ENCODE measurements around the gene NOL4L. TPM values are rescaled to one million over a fixed set of nuclear protein-coding genes. Genes with fewer than 3 reads are reported as not detected.

NOL4L gene
- total RNA-seq, 1 donor from 2014 or later = 13.2 TPM

DNA sequence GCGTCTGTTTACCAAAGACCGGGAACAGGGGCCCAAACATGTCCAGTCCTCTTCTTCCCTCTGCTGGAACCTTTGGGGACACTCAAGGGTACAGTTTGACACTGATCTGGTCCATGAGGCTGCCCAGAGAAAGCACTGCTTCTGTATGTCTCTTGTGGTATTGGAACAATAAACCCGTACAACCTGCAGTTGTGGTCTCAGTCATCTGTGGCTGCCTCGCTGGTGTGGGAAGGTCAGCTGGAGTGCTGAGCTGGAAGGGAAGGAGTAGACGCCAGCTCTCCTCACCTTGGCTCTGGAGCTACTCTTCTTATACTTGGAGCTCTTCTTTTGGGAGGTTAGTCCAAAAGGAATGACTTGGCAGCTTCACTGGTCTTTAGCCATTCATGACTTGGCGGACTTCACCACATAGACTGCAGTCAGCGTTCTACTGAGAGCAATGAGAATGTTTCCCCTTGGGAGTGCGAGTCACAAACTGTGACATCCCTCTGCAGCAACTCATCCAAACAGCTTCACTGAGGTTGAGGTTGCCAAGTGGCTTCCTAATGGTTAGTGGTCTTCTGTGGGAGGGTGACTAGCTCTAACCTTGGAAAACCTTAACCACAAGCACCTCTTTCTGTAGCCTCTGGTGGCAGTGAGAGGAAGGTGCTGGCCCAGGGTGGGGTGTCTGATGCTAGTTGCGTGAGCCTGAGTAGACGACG lies 145.9 kb downstream of the NOL4L start:
- Mint-ChIP-seq H3K27me3 (ENCODE audit: low read depth) (no peaks in the 10 kb centered on the region), H3K4me3 (ENCODE audit: low read depth) (no peak overlapping the region), H3K4me1 (ENCODE audit: low read depth) (peaks cover 9% of the 10 kb centered on the region), H3K36me3 (ENCODE audit: low read depth) (peaks cover 67% of the 10 kb centered on the region), H3K27ac (peak overlapping the region; percentile 16), H3K9me3 (no peaks in the 10 kb centered on the region)
- intact Hi-C loops (cut with micrococcal nuclease) = no loop called here
- no peak for DNase-seq (ENCODE audit: low spot score)

DNA sequence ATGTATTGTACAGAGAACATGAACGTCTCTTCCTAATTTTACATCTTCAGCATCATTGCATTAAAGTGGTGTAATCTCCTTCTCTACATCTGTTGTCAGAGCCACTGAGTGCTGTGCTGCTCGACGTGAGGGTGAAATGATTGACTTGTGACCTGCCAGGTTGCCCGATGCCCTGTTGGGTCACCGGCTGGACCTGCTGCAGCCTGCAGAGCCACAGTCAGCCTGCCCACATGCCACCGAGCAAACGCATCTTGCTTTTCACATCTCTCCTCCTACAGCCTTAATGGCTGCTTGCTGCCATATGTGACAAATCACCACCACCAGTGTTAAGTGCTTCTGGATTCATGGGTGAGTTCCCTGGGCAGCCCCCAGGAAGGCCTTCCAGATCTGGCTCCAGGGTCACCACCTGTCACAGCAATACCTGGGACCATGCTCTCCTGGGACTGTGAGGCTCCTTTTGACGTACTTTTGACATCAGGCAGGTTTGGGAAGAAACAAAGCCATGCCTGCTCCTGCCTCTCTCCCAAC lies 146.7 kb downstream of the NOL4L start:
- DNase-seq (ENCODE audit: low spot score) = no peak
- H3K36me3 Mint-ChIP-seq (ENCODE audit: low read depth) = peaks cover 69% of the 10 kb centered on the region

DNA sequence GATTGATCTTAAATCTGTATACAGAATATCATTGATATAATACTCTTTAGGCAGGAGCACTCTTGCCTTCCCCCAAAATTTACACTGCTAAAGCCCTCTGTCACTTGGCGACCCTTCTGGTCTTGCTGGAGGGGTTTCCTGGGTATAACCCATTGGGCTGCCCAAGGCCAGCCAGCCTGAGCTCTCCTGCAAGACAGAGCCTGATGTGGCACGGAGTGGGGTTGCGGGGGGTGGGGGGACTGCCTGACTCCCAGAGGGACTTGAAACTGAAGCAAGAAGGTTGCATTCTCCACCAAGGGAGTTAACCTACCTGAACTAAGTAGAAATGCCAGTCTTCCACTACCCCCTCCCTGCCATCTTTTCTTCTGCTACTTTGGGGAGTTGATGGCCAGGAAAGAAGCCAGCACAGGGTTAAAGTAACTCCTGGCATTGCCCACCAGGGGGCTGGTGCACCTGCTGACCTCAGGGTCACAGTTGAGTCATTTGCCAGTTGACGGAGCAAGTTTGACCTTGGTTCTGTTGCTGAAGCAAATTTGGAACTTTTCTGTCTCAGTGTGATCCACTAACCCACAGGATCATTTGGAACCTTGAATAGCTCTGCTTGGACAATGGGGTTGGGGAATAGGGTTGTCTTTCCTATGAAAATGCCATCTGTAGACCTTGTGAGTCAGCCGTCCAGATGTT lies 147.6 kb downstream of the NOL4L start:
- no peak for DNase-seq (ENCODE audit: low spot score)
- intact Hi-C loops (cut with micrococcal nuclease) = no loop called here
- peaks cover 73% of the 10 kb centered on the region for H3K36me3 Mint-ChIP-seq (ENCODE audit: low read depth)
- H3K4me1 Mint-ChIP-seq (ENCODE audit: low read depth) = peaks cover 9% of the 10 kb centered on the region
- H3K27me3 Mint-ChIP-seq (ENCODE audit: low read depth) = no peaks in the 10 kb centered on the region
- H3K9me3 Mint-ChIP-seq = no peaks in the 10 kb centered on the region
- H3K27ac Mint-ChIP-seq = no peak overlapping the region
- H3K4me3 Mint-ChIP-seq (ENCODE audit: low read depth) = no peak overlapping the region

More for the DNA sequence above, 146.7 kb downstream of the NOL4L start:
- no peak overlapping the region for H3K27ac Mint-ChIP-seq
- no peaks in the 10 kb centered on the region for H3K9me3 Mint-ChIP-seq
- H3K4me3 Mint-ChIP-seq (ENCODE audit: low read depth) = no peak overlapping the region
- intact Hi-C loops (cut with micrococcal nuclease) = no loop called here
- H3K4me1 Mint-ChIP-seq (ENCODE audit: low read depth) = peaks cover 9% of the 10 kb centered on the region
- H3K27me3 Mint-ChIP-seq (ENCODE audit: low read depth) = no peaks in the 10 kb centered on the region

DNA sequence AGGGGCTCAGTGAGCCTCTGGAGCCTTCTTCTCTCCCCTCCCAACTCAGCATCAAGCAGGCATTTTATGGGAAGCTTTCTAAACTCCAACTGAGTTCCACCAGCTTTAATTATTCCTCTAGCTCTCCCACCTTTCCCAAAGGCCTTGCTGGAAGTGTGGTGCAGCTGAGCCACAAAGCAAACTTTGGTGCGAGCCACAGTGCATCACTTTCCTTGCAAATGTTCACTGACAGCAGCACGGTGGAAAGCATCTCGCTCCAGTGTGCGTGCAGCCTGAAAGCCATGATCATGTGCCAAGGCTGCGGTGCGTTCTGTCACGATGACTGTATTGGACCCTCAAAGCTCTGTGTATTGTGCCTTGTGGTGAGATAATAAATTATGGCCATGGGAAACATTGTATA lies 148.2 kb downstream of the NOL4L start:
- H3K4me1 Mint-ChIP-seq (ENCODE audit: low read depth) = peaks cover 9% of the 10 kb centered on the region
- no peak overlapping the region for H3K27ac Mint-ChIP-seq
- H3K4me3 Mint-ChIP-seq (ENCODE audit: low read depth) = no peak overlapping the region
- peaks cover 76% of the 10 kb centered on the region for H3K36me3 Mint-ChIP-seq (ENCODE audit: low read depth)
- intact Hi-C loops (cut with micrococcal nuclease) = no loop called here
- H3K27me3 Mint-ChIP-seq (ENCODE audit: low read depth) = no peaks in the 10 kb centered on the region
- no peaks in the 10 kb centered on the region for H3K9me3 Mint-ChIP-seq
- DNase-seq (ENCODE audit: low spot score) = no peak

DNA sequence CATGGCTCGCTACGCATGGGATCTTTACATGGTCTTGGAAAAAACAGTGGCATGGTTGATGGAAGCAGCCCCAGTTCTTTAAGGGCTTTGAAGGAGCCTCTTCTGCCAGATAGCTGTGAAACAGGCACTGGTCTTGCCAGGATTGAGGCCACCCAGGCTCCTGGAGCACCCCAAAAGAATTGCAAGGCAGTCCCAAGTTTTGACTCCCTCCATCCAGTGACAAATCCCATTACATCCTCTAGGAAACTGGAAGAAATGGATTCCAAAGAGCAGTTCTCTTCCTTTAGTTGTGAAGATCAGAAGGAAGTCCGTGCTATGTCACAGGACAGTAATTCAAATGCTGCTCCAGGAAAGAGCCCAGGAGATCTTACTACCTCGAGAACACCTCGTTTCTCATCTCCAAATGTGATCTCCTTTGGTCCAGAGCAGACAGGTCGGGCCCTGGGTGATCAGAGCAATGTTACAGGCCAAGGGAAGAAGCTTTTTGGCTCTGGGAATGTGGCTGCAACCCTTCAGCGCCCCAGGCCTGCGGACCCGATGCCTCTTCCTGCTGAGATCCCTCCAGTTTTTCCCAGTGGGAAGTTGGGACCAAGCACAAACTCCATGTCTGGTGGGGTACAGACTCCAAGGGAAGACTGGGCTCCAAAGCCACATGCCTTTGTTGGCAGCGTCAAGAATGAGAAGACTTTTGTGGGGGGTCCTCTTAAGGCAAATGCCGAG lies 148.8 kb downstream of the NOL4L start:
- no peak for DNase-seq (ENCODE audit: low spot score)
- Mint-ChIP-seq H3K4me3 (ENCODE audit: low read depth) (no peak overlapping the region), H3K27me3 (ENCODE audit: low read depth) (no peaks in the 10 kb centered on the region), H3K9me3 (no peaks in the 10 kb centered on the region), H3K36me3 (ENCODE audit: low read depth) (peaks cover 82% of the 10 kb centered on the region), H3K4me1 (ENCODE audit: low read depth) (peaks cover 9% of the 10 kb centered on the region), H3K27ac (no peak overlapping the region)
- intact Hi-C loops (cut with micrococcal nuclease) = no loop called here

DNA sequence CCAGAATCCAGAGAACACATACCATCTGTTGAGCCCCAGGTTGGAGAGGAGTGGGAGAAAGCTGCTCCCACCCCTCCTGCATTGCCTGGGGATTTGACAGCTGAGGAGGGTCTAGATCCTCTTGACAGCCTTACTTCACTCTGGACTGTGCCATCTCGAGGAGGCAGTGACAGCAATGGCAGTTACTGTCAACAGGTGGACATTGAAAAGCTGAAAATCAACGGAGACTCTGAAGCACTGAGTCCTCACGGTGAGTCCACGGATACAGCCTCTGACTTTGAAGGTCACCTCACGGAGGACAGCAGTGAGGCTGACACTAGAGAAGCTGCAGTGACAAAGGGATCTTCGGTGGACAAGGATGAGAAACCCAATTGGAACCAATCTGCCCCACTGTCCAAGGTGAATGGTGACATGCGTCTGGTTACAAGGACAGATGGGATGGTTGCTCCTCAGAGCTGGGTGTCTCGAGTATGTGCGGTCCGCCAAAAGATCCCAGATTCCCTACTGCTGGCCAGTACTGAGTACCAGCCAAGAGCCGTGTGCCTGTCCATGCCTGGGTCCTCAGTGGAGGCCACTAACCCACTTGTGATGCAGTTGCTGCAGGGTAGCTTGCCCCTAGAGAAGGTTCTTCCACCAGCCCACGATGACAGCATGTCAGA lies 149.6 kb downstream of the NOL4L start:
- Mint-ChIP-seq H3K27ac (no peak overlapping the region), H3K4me1 (ENCODE audit: low read depth) (peaks cover 9% of the 10 kb centered on the region), H3K9me3 (no peaks in the 10 kb centered on the region), H3K27me3 (ENCODE audit: low read depth) (no peaks in the 10 kb centered on the region), H3K36me3 (ENCODE audit: low read depth) (peaks cover 82% of the 10 kb centered on the region), H3K4me3 (ENCODE audit: low read depth) (no peak overlapping the region)
- no peak for DNase-seq (ENCODE audit: low spot score)
- intact Hi-C loops (cut with micrococcal nuclease) = no loop called here

DNA sequence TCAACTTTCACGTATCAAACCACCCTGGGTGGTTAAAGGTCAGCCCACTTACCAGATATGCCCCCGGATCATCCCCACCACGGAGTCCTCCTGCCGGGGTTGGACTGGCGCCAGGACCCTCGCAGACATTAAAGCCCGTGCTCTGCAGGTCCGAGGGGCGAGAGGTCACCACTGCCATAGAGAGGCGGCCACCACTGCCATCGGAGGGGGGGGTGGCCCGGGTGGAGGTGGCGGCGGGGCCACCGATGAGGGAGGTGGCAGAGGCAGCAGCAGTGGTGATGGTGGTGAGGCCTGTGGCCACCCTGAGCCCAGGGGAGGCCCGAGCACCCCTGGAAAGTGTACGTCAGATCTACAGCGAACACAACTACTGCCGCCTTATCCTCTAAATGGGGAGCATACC lies 150.7 kb downstream of the NOL4L start:
- no peak for DNase-seq (ENCODE audit: low spot score)
- no peak overlapping the region for H3K4me3 Mint-ChIP-seq (ENCODE audit: low read depth)
- no peaks in the 10 kb centered on the region for H3K9me3 Mint-ChIP-seq
- intact Hi-C loops (cut with micrococcal nuclease) = no loop called here
- H3K27me3 Mint-ChIP-seq (ENCODE audit: low read depth) = no peaks in the 10 kb centered on the region
- H3K27ac Mint-ChIP-seq = no peak overlapping the region
- H3K4me1 Mint-ChIP-seq (ENCODE audit: low read depth) = peaks cover 8% of the 10 kb centered on the region
- peaks cover 88% of the 10 kb centered on the region for H3K36me3 Mint-ChIP-seq (ENCODE audit: low read depth)

DNA sequence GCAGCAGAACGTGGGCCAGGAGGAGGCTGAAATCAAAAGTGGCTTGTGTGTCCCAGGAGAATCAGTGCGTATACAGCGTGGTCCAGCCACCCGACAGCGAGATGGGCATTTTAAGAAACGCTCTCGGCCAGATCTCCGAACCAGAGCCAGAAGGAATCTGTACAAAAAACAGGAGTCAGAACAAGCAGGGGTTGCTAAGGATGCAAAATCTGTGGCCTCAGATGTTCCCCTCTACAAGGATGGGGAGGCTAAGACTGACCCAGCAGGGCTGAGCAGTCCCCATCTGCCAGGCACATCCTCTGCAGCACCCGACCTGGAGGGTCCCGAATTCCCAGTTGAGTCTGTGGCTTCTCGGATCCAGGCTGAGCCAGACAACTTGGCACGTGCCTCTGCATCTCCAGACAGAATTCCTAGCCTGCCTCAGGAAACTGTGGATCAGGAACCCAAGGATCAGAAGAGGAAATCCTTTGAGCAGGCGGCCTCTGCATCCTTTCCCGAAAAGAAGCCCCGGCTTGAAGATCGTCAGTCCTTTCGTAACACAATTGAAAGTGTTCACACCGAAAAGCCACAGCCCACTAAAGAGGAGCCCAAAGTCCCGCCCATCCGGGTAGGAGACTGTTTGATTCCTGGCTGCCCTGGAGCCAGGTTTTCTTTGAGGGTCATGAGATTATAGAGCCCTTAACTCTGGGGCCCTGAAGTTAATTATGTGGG lies 151.7 kb downstream of the NOL4L start:
- intact Hi-C loops (cut with micrococcal nuclease) = no loop called here
- Mint-ChIP-seq H3K27ac (no peak overlapping the region), H3K9me3 (no peaks in the 10 kb centered on the region), H3K36me3 (ENCODE audit: low read depth) (peaks cover 87% of the 10 kb centered on the region), H3K4me1 (ENCODE audit: low read depth) (no peaks in the 10 kb centered on the region), H3K27me3 (ENCODE audit: low read depth) (no peaks in the 10 kb centered on the region), H3K4me3 (ENCODE audit: low read depth) (no peak overlapping the region)
- no peak for DNase-seq (ENCODE audit: low spot score)

DNA sequence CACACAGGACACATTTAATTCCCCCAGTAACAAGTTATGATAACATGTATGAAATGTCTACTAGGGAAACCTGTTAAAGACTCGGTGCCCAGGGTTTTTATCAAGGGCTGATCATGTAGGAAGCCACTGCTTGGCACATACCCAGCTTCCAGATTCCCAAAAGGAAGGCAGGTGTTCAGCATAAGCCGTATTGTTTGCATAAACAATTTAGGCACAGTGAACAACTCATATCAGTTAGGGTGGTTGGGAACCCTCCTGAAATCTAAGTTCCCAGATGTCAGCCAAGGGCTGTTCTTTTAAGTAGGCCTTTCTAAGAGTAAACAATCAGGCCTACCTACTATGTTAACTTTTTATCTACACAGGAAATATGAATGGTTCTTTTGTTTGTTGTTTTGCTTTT lies 152.9 kb downstream of the NOL4L start:
- intact Hi-C loops (cut with micrococcal nuclease) = no loop called here
- no peak overlapping the region for H3K4me3 Mint-ChIP-seq (ENCODE audit: low read depth)
- no peaks in the 10 kb centered on the region for H3K27me3 Mint-ChIP-seq (ENCODE audit: low read depth)
- H3K27ac Mint-ChIP-seq = no peak overlapping the region
- DNase-seq (ENCODE audit: low spot score) = no peak
- peaks cover 90% of the 10 kb centered on the region for H3K36me3 Mint-ChIP-seq (ENCODE audit: low read depth)
- H3K9me3 Mint-ChIP-seq = no peaks in the 10 kb centered on the region
- H3K4me1 Mint-ChIP-seq (ENCODE audit: low read depth) = no peaks in the 10 kb centered on the region

DNA sequence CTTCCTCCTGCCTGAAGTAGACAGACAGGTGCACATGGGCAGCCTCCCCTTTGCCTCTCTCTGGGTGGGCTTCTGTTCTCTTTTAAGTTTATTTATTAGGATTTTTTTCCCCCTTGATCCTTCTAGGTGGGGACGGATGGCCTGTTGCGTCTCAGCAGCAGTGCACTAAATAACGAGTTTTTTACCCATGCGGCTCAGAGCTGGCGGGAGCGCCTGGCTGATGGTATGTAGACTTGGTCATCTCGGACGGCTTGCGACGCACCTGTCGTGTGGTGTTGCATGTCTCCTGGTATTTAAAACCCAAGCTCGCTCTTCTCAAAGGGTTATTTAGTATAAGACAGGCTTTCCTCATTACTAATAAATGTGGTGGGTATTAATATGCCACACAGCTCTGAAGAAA lies 153.7 kb downstream of the NOL4L start:
- DNase-seq (ENCODE audit: low spot score) = no peak
- Mint-ChIP-seq H3K27me3 (ENCODE audit: low read depth) (no peaks in the 10 kb centered on the region), H3K36me3 (ENCODE audit: low read depth) (peaks cover 88% of the 10 kb centered on the region), H3K27ac (no peak overlapping the region), H3K9me3 (no peaks in the 10 kb centered on the region), H3K4me3 (ENCODE audit: low read depth) (no peak overlapping the region), H3K4me1 (ENCODE audit: low read depth) (no peaks in the 10 kb centered on the region)
- intact Hi-C loops (cut with micrococcal nuclease) = no loop called here

DNA sequence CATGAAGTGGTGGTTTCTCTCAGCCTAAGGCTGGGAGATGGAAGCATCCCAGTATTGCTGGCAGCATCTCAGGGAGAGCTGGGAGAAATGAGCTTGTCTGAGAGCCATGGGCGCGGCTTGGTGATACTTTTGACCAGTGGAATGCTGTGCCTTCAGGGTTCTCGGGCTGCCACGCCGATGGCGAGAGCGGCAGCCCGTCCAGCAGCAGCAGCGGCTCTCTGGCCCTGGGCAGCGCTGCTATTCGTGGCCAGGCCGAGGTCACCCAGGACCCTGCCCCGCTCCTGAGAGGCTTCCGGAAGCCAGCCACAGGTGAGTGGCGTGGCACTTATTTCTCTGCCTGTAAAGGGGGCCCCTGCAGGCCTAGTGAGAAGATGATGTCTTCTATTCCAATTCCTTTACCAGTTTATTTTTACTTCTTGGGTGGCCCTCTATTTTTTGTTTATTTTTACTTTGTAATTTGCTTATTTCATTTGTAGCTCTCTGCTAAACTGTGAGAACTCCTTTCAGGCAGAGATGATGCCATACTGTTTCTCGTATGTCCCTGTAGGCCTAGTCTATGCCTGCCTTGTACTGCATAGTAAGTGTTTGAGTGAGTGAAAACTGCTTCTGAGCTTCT lies 155.3 kb downstream of the NOL4L start:
- Mint-ChIP-seq H3K9me3 (no peaks in the 10 kb centered on the region), H3K4me1 (ENCODE audit: low read depth) (no peaks in the 10 kb centered on the region), H3K27me3 (ENCODE audit: low read depth) (no peaks in the 10 kb centered on the region), H3K4me3 (ENCODE audit: low read depth) (no peak overlapping the region), H3K27ac (no peak overlapping the region), H3K36me3 (ENCODE audit: low read depth) (peaks cover 86% of the 10 kb centered on the region)
- no peak for DNase-seq (ENCODE audit: low spot score)
- intact Hi-C loops (cut with micrococcal nuclease) = no loop called here

DNA sequence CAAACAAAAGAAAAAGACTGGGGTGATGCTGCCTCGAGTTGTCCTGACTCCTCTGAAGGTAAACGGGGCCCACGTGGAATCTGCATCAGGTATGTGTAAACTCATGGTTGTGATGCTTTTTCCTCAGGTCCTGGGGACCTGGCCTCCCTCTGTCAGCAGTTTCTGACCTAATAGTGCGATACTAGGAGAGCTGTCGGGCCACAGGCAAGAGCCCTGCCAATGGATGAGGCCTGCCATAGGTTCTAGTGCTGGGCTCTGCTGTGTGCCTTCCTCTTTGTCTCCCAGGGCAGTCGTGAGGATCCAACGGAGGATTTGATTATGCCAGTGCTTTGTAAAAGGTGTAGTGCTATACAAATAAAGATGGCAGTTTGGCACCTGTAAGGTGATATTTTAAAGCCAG lies 155.8 kb downstream of the NOL4L start:
- DNase-seq (ENCODE audit: low spot score) = no peak
- Mint-ChIP-seq H3K9me3 (no peaks in the 10 kb centered on the region), H3K27ac (no peak overlapping the region), H3K4me3 (ENCODE audit: low read depth) (no peak overlapping the region), H3K36me3 (ENCODE audit: low read depth) (peaks cover 83% of the 10 kb centered on the region), H3K4me1 (ENCODE audit: low read depth) (no peaks in the 10 kb centered on the region), H3K27me3 (ENCODE audit: low read depth) (no peaks in the 10 kb centered on the region)
- intact Hi-C loops (cut with micrococcal nuclease) = no loop called here

Measured in activated T-helper 2 cell treated with anti-CD3 and anti-CD28 coated beads, Interferon-gamma antibody, Interleukin-2, Interleukin-4, amounts not matched to agents 10 μg/mL and 5 μg/mL and 100 μg/mL, durations not matched to agents 14 hours and 24 hours and 36 hours (primary cell).